HepG2 (cell line): ENCODE results near the gene SEC14L6. TPM values are rescaled to one million over a fixed set of nuclear protein-coding genes. Genes with fewer than 3 reads are reported as not detected.

ENCODE experiments used
- AFF4 ChIP-seq: sonication (generic); formaldehyde crosslinking; IDR thresholded peaks from 2 replicates; pipeline ENCODE4 v1.4.0; 2020; ENCODE audit warnings: missing genetic modification reagents
- HBP1 ChIP-seq: IDR thresholded peaks from 2 replicates; pipeline ENCODE4 v1.6.1; 2016; ENCODE audit warnings: low read depth, control low read depth
- PBX2 ChIP-seq: IDR thresholded peaks from 2 replicates; pipeline ENCODE4 v1.6.1; 2016; ENCODE audit warnings: control low read depth
- PRMT3 ChIP-seq: sonication (generic); formaldehyde crosslinking; IDR thresholded peaks from 2 replicates; pipeline ENCODE4 v1.8.1; 2022; ENCODE audit warnings: low read depth, mild to moderate bottlenecking, moderate library complexity, missing genetic modification reagents, borderline replicate concordance
- SAP130 ChIP-seq: IDR thresholded peaks from 2 replicates; pipeline ENCODE4 v1.6.1; 2016; ENCODE audit warnings: low read depth
- SP5 ChIP-seq: IDR thresholded peaks from 2 replicates; pipeline ENCODE4 v1.6.1; 2016; ENCODE audit warnings: low read depth, borderline replicate concordance
- ZNF234 ChIP-seq: sonication (generic); formaldehyde crosslinking; conservative IDR thresholded peaks from 2 replicates; pipeline ENCODE4 v1.5.1; 2020; ENCODE audit warnings: mild to moderate bottlenecking, missing genetic modification reagents
- ZNF282 ChIP-seq: fragments of 450-650 bp; IDR thresholded peaks from 2 replicates; pipeline ENCODE4 v1.6.1; 2018; ENCODE audit not compliant: partially characterized antibody
- ZNF407 ChIP-seq: sonication (generic); formaldehyde crosslinking; IDR thresholded peaks from one replicate; pipeline ENCODE4 v1.5.1; 2020; ENCODE audit warnings: mild to moderate bottlenecking, missing genetic modification reagents; ENCODE audit errors: not compliant biosample characterization
- ZSCAN20 ChIP-seq: sonication (generic); formaldehyde crosslinking; IDR thresholded peaks from 2 replicates; pipeline ENCODE4 v1.4.0; 2020; ENCODE audit warnings: missing genetic modification reagents, mild to moderate bottlenecking, borderline replicate concordance
- polyA plus RNA-seq, 8 experiments: library from polyadenylated mRNA; depleted of rRNA in 3 of 8; stranded (reverse) in 7 of 8; unstranded in 1 of 8; fragments of >200 nt; fragmentation: Illumina TruSeq in 4 of 8; extraction: Trizol in 4 of 8; gene quantifications; 2 replicates each; pipeline versions ENCODE4 v1.2.1 to v1.2.3, GENCODE V29; 2011 to 2016; ENCODE audit warnings: low read depth in 4 of 8, missing spikeins in 1 of 8, mixed read lengths in 1 of 8; ENCODE audit not compliant: insufficient read depth in 1 of 8
- total RNA-seq, 5 experiments: library from RNA; depleted of rRNA; stranded (reverse); fragments of >200 nt; fragmentation: Illumina TruSeq; extraction: Trizol; gene quantifications; 2 replicates each; pipeline ENCODE4 v1.2.3, GENCODE V29; 2016; ENCODE audit warnings: low read depth in 1 of 5
- TF ChIP-seq, protein P1 (sequence below): sonication (generic); formaldehyde crosslinking; IDR thresholded peaks from 2 replicates; pipeline ENCODE4 v1.9.0; 2021; ENCODE audit warnings: missing genetic modification reagents, borderline replicate concordance

SEC14L6 gene
- total and polyA plus RNA-seq, 2 of the 13 experiments (the other 11 are each of a cell fraction or from before 2014, with no cell fraction given), result 0.09 to 9.3 TPM

DNA sequence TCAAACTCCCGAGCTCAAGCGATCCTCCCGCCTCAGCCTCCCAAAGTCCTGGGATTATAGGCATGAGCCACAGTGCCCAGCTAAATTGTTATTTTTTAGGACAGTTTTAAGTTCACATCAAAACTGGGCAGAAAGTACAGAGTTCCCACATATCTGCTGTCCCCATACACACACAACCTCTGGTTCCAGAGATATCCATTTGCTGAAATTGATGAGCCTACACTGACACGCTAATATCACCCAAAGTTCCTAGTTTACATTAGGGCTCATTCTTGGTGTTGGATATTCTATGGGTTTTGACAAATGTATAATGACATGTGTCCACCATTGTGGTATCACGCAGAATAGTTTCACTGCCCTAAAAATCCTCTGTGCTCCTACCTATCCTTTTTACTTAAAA lies 38.3 kb downstream of the SEC14L6 start (continued):
- TF ChIP-seq, protein P1, sequence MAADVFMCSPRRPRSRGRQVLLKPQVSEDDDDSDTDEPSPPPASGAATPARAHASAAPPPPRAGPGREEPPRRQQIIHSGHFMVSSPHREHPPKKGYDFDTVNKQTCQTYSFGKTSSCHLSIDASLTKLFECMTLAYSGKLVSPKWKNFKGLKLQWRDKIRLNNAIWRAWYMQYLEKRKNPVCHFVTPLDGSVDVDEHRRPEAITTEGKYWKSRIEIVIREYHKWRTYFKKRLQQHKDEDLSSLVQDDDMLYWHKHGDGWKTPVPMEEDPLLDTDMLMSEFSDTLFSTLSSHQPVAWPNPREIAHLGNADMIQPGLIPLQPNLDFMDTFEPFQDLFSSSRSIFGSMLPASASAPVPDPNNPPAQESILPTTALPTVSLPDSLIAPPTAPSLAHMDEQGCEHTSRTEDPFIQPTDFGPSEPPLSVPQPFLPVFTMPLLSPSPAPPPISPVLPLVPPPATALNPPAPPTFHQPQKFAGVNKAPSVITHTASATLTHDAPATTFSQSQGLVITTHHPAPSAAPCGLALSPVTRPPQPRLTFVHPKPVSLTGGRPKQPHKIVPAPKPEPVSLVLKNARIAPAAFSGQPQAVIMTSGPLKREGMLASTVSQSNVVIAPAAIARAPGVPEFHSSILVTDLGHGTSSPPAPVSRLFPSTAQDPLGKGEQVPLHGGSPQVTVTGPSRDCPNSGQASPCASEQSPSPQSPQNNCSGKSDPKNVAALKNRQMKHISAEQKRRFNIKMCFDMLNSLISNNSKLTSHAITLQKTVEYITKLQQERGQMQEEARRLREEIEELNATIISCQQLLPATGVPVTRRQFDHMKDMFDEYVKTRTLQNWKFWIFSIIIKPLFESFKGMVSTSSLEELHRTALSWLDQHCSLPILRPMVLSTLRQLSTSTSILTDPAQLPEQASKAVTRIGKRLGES, result no peak
- TF ChIP-seq ZSCAN20 (no peak), HBP1 (CRISPR knock-in tag) (no peak), SP5 (CRISPR knock-in tag) (no peak), SAP130 (CRISPR knock-in tag) (no peak), ZNF234 (CRISPR knock-in tag) (no peak), AFF4 (no peak), ZNF282 (no peak), ZNF407 (CRISPR knock-in tag) (no peak), PRMT3 (CRISPR knock-in tag) (no peak), PBX2 (CRISPR knock-in tag) (no peak)
